Testis (tissue), 3 donors: Measurements from ENCODE around the gene BICC1. TPM values are rescaled to one million over a fixed set of nuclear protein-coding genes. Genes with fewer than 3 reads are reported as not detected.

ENCODE experiments used
- DNase-seq: peaks from one replicate; pipeline ENCODE4 v3.0.0-alpha.2; 2019
- H3K27ac ChIP-seq, 2 donors: fragments of 200-600 bp; sonication (generic); one replicate each; pipeline ENCODE4 v1.5.1; 2019
- H3K27me3 ChIP-seq: fragments of 200-600 bp; sonication (generic); one replicate; pipeline ENCODE4 v1.5.1; 2019
- H3K36me3 ChIP-seq: fragments of 200-600 bp; sonication (generic); one replicate; pipeline ENCODE4 v1.5.1; 2017; ENCODE audit warnings: low read depth; ENCODE audit errors: missing control alignments
- H3K4me1 ChIP-seq: fragments of 200-600 bp; sonication (generic); one replicate; pipeline ENCODE4 v1.5.1; 2019
- H3K4me3 ChIP-seq, 2 donors: fragments of 200-600 bp; sonication (generic); one replicate each; pipeline ENCODE4 v1.5.1; 2017 to 2019
- H3K9me3 ChIP-seq: fragments of 200-600 bp; sonication (generic); one replicate; pipeline ENCODE4 v1.5.1; 2017
- POLR2A ChIP-seq: fragments of 450-650 bp; IDR thresholded peaks from one replicate; pipeline ENCODE4 v1.6.1; 2017; ENCODE audit warnings: antibody characterized with exemption, mild to moderate bottlenecking, moderate library complexity
- WGBS, 2 donors: methylation state at CpG; one replicate each; pipeline ENCODE4 v1.1.5; 2018; 5-methylcytosine and 5-hydroxymethylcytosine counted together
- intact Hi-C: fragments of 100-400 bp; cut with DNase I; formaldehyde crosslinking; loops from one replicate; pipeline ENCODE4 v1.15.1; 2023; ENCODE audit warnings: low total_unique reads
- polyA plus RNA-seq: library from polyadenylated mRNA; stranded (reverse); fragments of 350-450 nt; fragmentation: Illumina TruSeq; extraction: RNeasy Lipid Tissue Mini Kit (QIAGEN cat#74804); gene quantifications from one replicate; pipeline ENCODE4 v1.2.3, GENCODE V29; 2014; ENCODE audit warnings: low read depth, low replicate concordance; ENCODE audit not compliant: insufficient read depth
- total RNA-seq, 2 donors: library from RNA; depleted of rRNA; stranded (reverse); fragments of >200 nt; gene quantifications; one replicate each; pipeline ENCODE4 v1.2.3, GENCODE V29; 2016
- TF ChIP-seq, protein P1 (sequence below), 3 experiments: fragments of 450-650 bp in 2 of 3; fragments of 200-600 bp in 1 of 3; sonication (generic) in 1 of 3; IDR thresholded peaks; one replicate each; pipeline ENCODE4 v1.5.1; 2016 to 2019; ENCODE audit warnings: antibody characterized with exemption in 3 of 3, mild to moderate bottlenecking in 2 of 3, moderate library complexity in 1 of 3

The BICC1 gene
- total and polyA plus RNA-seq, 3 donors from 2014 or later = 8.7 to 14.1 (median 10.0) TPM

DNA sequence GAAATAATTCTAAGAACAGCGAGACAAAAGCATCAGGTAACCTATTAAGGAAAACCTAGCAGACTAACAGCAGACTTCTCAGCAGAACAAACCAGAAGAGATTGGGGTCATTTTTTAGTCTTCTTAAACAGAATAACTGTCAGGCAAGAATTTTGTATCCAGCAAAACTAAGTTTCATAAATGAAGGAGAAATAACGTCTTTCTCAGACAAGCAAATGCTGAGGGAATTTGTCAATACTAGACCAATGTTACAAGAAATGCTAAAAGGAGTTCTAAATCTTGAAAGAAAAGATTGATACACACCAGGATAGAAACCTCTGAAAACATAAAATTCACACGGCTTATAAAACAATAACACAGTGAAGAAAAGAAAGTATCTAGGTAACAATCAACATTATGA lies 22.6 kb downstream of the BICC1 start:
- H3K9me3 ChIP-seq = no peaks in the 10 kb centered on the region
- no peaks in the 10 kb centered on the region for H3K4me1 ChIP-seq
- intact Hi-C loops = no loop called here
- WGBS, 2 donors = 92 to 99% methylated on average over 3 of the region's 3 CpGs
- H3K4me3 ChIP-seq = no peak overlapping the region
- no peak for TF ChIP-seq POLR2A
- TF ChIP-seq, protein P1, sequence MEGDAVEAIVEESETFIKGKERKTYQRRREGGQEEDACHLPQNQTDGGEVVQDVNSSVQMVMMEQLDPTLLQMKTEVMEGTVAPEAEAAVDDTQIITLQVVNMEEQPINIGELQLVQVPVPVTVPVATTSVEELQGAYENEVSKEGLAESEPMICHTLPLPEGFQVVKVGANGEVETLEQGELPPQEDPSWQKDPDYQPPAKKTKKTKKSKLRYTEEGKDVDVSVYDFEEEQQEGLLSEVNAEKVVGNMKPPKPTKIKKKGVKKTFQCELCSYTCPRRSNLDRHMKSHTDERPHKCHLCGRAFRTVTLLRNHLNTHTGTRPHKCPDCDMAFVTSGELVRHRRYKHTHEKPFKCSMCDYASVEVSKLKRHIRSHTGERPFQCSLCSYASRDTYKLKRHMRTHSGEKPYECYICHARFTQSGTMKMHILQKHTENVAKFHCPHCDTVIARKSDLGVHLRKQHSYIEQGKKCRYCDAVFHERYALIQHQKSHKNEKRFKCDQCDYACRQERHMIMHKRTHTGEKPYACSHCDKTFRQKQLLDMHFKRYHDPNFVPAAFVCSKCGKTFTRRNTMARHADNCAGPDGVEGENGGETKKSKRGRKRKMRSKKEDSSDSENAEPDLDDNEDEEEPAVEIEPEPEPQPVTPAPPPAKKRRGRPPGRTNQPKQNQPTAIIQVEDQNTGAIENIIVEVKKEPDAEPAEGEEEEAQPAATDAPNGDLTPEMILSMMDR (IDR thresholded peaks at IDR 0.05) = no peak
- no peaks in the 10 kb centered on the region for H3K36me3 ChIP-seq
- DNase-seq = no peak
- no peaks in the 10 kb centered on the region for H3K27me3 ChIP-seq
- H3K27ac ChIP-seq = no peak overlapping the region

- intact Hi-C loops = no loop called here
- DNase-seq = no peak
- no peaks in the 10 kb centered on the region for H3K9me3 ChIP-seq
- H3K4me3 ChIP-seq = no peak overlapping the region
- H3K27me3 ChIP-seq = no peaks in the 10 kb centered on the region
- TF ChIP-seq, protein P1 (IDR thresholded peaks at IDR 0.05) = no peak
- TF ChIP-seq POLR2A = no peak
- H3K36me3 ChIP-seq = no peaks in the 10 kb centered on the region
- no peaks in the 10 kb centered on the region for H3K4me1 ChIP-seq
- no peak overlapping the region for H3K27ac ChIP-seq
Measured at GRCh38 chr10:58543141-58543540, 30.5 kb downstream of the BICC1 start.

GRCh38 chr10:58544135-58544534 lies 31.5 kb downstream of the BICC1 start:
- 31 to 32% methylated on average over 1 of the region's 1 CpG for WGBS, 2 donors
- Histone ChIP-seq H3K4me3 (no peak overlapping the region), H3K4me1 (no peaks in the 10 kb centered on the region), H3K36me3 (no peaks in the 10 kb centered on the region), H3K27ac (no peak overlapping the region), H3K27me3 (no peaks in the 10 kb centered on the region), H3K9me3 (no peaks in the 10 kb centered on the region)
- TF ChIP-seq, protein P1 (IDR thresholded peaks at IDR 0.05) = no peak
- TF ChIP-seq POLR2A = no peak
- DNase-seq = no peak
- intact Hi-C loops = no loop called here

DNA sequence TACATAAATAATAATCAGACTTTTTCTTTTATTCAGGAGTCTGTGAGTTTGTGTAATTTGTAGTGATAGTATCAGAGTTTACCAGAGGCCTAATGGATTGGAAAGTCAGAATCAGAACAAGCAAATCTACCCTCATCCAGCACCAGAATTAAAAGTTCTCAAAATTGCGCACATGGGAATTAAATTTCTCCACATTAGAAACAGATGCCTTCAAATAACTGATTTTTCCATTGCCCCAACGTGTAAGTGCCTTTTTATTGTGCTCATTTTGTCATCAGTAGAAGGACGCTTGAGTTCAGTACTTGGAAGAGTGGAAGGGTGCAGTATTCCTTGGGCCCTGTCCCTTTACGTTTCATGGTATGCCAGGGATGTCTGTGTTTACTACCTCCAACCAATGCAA lies 32.8 kb downstream of the BICC1 start:
- TF ChIP-seq POLR2A = no peak
- TF ChIP-seq, protein P1 (IDR thresholded peaks at IDR 0.05) = no peak
- Histone ChIP-seq H3K4me3 (no peak overlapping the region), H3K36me3 (no peaks in the 10 kb centered on the region), H3K27ac (no peak overlapping the region), H3K9me3 (no peaks in the 10 kb centered on the region), H3K27me3 (no peaks in the 10 kb centered on the region), H3K4me1 (no peaks in the 10 kb centered on the region)
- 71 to 76% methylated on average over 4 of the region's 4 CpGs for WGBS, 2 donors
- DNase-seq = no peak
- intact Hi-C loops = no loop called here

- no peaks in the 10 kb centered on the region for H3K27me3 ChIP-seq
- TF ChIP-seq POLR2A = no peak
- TF ChIP-seq, protein P1 (IDR thresholded peaks at IDR 0.05) = no peak
- H3K36me3 ChIP-seq = no peaks in the 10 kb centered on the region
- H3K9me3 ChIP-seq = no peaks in the 10 kb centered on the region
- intact Hi-C loops = no loop called here
- no peak overlapping the region for H3K27ac ChIP-seq
- no peak for DNase-seq
- H3K4me3 ChIP-seq = no peak overlapping the region
- 94% methylated on average over 1 of the region's 1 CpG for WGBS, 2 donors
- H3K4me1 ChIP-seq = no peaks in the 10 kb centered on the region
Measured at GRCh38 chr10:58546137-58546536, 33.5 kb downstream of the BICC1 start.
